T-cell (primary cell): ENCODE results near the gene RAB8B. TPM values are rescaled to one million over a fixed set of nuclear protein-coding genes. Genes with fewer than 3 reads are reported as not detected.

ENCODE experiments used
- ATAC-seq, 4 experiments: fragments of 200-7000 bp in 3 of 4; fragments of 150-1000 bp in 1 of 4; cut with Tn5 transposase; replicated peaks in 1 of 4; 1 replicate in 3 of 4; 2 replicates in 1 of 4; pipeline ENCODE4 v1.10.0; 2021; ENCODE audit warnings: moderate library complexity in 3 of 4, mild to moderate bottlenecking in 2 of 4, moderate number of reproducible peaks in 1 of 4
- CTCF ChIA-PET, 2 donors: fragments of 300-600 bp; sonication (Branson Sonifier 250); formaldehyde crosslinking; loops; one replicate each; lab custom pipeline; 2022; ENCODE audit warnings: antibody characterized with exemption in 2 of 2; lab: Charles Lee
- POLR2A ChIA-PET, 2 donors: fragments of 300-600 bp; sonication (Branson Sonifier 250); formaldehyde crosslinking; loops; one replicate each; lab custom pipeline; 2022; ENCODE audit warnings: antibody characterized with exemption in 2 of 2; lab: Charles Lee
- DNase-seq, 35 experiments: peaks; one replicate each; pipeline versions ENCODE4 v3.0.0 to v3.0.0-alpha.2; 2013 to 2023
- H3K27ac ChIP-seq: one replicate; pipeline ENCODE4 v1.5.1; 2013; ENCODE audit warnings: low read length
- H3K27me3 ChIP-seq, 2 experiments: replicated peaks in 1 of 2; 1 replicate in 1 of 2; 2 replicates in 1 of 2; pipeline versions ENCODE4 v1.6.1 to v1.7.0; 2013; ENCODE audit warnings: low read length in 1 of 2, mixed read lengths in 1 of 2; ENCODE audit not compliant: control insufficient read depth in 2 of 2, insufficient read depth in 2 of 2; ENCODE audit errors: extremely low read depth in 1 of 2
- H3K36me3 ChIP-seq, 2 donors: 1 replicate in 1 of 2; 2 replicates in 1 of 2; pipeline versions ENCODE4 v1.6.1 to v1.7.0; 2013; ENCODE audit warnings: low read length in 1 of 2; ENCODE audit not compliant: control insufficient read depth in 2 of 2, insufficient read depth in 1 of 2; ENCODE audit errors: extremely low read depth in 1 of 2
- H3K4me1 ChIP-seq, 2 experiments: 1 replicate in 1 of 2; 2 replicates in 1 of 2; pipeline versions ENCODE4 v1.6.1 to v1.7.0; 2013; ENCODE audit warnings: low read length in 2 of 2, mixed read lengths in 1 of 2; ENCODE audit not compliant: insufficient read depth in 2 of 2, control insufficient read depth in 1 of 2; ENCODE audit errors: extremely low read depth in 1 of 2
- H3K4me3 ChIP-seq, 2 donors: 1 replicate in 1 of 2; 2 replicates in 1 of 2; pipeline versions ENCODE4 v1.5.1 to v1.7.0; 2013; ENCODE audit warnings: mild to moderate bottlenecking in 2 of 2, low read length in 1 of 2, moderate library complexity in 1 of 2; ENCODE audit not compliant: control insufficient read depth in 1 of 2; ENCODE audit errors: extremely low read depth in 1 of 2
- H3K9me3 ChIP-seq: 2 replicates; pipeline ENCODE4 v1.7.0; 2013
- H3K27ac Mint-ChIP-seq, 2 donors: one replicate each; pipeline ENCODE4 v1.8.0; 2020 to 2021; ENCODE audit warnings: mild to moderate bottlenecking in 2 of 2, mixed read lengths in 2 of 2
- H3K27me3 Mint-ChIP-seq, 2 donors: one replicate each; pipeline ENCODE4 v1.8.0; 2021 to 2022; ENCODE audit warnings: mixed read lengths in 2 of 2
- H3K36me3 Mint-ChIP-seq: one replicate; pipeline ENCODE4 v1.8.0; 2021; ENCODE audit warnings: mixed read lengths
- H3K4me1 Mint-ChIP-seq, 3 donors: one replicate each; pipeline ENCODE4 v1.8.0; 2020 to 2022; ENCODE audit warnings: mixed read lengths in 3 of 3, mild to moderate bottlenecking in 1 of 3
- H3K4me3 Mint-ChIP-seq, 3 donors: one replicate each; pipeline ENCODE4 v1.8.0; 2020 to 2022; ENCODE audit warnings: mild to moderate bottlenecking in 3 of 3, mixed read lengths in 3 of 3, moderate library complexity in 3 of 3
- H3K9me3 Mint-ChIP-seq, 3 donors: one replicate each; pipeline ENCODE4 v1.8.0; 2020 to 2022; ENCODE audit warnings: mixed read lengths in 3 of 3
- WGBS: methylation state at CpG from one replicate; pipeline ENCODE4 v1.1.5; 2013; ENCODE audit warnings: missing lambda C conversion rate; ENCODE audit not compliant: insufficient coverage; 5-methylcytosine and 5-hydroxymethylcytosine counted together
- total RNA-seq, 35 experiments: library from RNA in 6 of 35; stranded (reverse) in 6 of 35; fragments of 120-200 nt in 1 of 35; gene quantifications; one replicate each; pipeline versions ENCODE4 v1.2.1 to v1.2.4 and lab custom pipeline; 2013 to 2026

Gene RAB8B
- 10 to 100 TPM; 52.2 to 66.7 (median 55.7) TPM for total RNA-seq
- total RNA-seq (2013), result 60.9 TPM
- 108 to 841 (median 194) reads per million in 29 experiments for total RNA-seq (lab: John Stamatoyannopoulos, UW)

DNA sequence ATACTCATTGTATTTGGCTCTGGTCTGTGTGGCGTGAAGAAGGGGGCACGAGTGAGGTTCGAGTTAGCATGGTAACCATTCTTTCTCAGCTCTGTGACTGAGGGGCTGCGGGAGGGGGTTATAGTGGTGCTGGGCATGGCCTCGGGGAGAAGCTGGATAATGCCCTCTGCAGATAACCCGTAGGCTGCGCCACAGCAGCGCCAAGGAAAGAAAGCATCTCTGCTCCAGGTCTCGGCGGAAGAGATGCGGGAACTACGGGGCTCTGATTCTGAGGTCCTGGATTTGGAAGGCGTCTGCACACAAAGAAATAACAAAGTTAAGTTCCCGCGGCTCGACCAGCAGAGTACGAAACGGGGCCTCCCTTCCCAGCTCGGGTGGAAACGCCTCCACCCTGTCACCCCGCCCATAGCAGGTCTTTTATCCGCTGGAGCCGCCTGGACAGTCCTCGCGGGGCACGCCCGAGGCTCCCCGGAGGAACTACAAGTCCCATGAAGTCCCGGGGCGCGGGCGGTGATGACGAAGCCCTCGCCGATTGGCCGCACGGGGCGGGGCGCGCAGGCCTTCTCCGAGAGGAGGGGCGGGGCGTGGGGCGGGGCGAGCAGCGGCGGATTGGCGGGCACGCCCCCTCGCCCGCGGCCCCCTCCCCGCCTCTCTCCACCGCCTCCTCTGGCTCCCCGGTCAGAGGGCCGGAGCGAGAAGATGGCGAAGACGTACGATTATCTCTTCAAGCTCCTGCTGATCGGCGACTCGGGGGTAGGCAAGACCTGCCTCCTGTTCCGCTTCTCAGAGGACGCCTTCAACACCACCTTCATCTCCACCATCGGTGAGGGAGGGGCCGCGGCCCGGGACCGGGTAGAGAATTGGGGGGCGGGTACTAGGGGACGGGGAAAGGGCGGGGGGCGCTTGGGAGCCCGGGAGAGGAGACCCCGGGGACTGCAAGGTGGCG is at the start of gene RAB8B:
RAB8B (plus strand) TSS at position 681 of the 946 bp plus-strand sequence; CDS start at position 700, 19 bp downstream.
- Mint-ChIP-seq H3K9me3 (no peaks in the 10 kb centered on the region), H3K27ac (peak within 1 kb of the TSS; percentile 93 to 95), H3K27me3 (no peaks in the 10 kb centered on the region), H3K4me1 (peaks cover 47 to 53% (median 50%) of the 10 kb centered on the region in 3 donors), H3K4me3 (peak within 1 kb of the TSS; percentile 92 to 97 (median 92)), H3K36me3 (no peaks in the 10 kb centered on the region)
- ChIA-PET POLR2A (interaction anchor here (0.7 kb wide), 2 partner anchors 43 to 77 kb away, joined by 3 to 5 read pairs; no protein-coding TSS in a partner anchor), CTCF (interaction anchor here in 1 of 2 donors (0.5 kb wide), 1 partner anchor 92 kb away, joined by 6 read pairs; no protein-coding TSS in a partner anchor)
- Histone ChIP-seq H3K27ac (peak within 1 kb of the TSS; percentile 95), H3K36me3 (no peaks in the 10 kb centered on the region), H3K4me1 (peaks cover 29 to 31% of the 10 kb centered on the region in 2 experiments), H3K27me3 (no peaks in the 10 kb centered on the region), H3K4me3 (peak within 1 kb of the TSS; percentile 88 to 93), H3K9me3 (no peaks in the 10 kb centered on the region)
- DNase-seq (peak; percentile 89 to 99 (median 95)), ATAC-seq (peak; percentile 75 to 87 (median 82))
- 1% methylated on average over 48 of the region's 77 CpGs for WGBS

DNA sequence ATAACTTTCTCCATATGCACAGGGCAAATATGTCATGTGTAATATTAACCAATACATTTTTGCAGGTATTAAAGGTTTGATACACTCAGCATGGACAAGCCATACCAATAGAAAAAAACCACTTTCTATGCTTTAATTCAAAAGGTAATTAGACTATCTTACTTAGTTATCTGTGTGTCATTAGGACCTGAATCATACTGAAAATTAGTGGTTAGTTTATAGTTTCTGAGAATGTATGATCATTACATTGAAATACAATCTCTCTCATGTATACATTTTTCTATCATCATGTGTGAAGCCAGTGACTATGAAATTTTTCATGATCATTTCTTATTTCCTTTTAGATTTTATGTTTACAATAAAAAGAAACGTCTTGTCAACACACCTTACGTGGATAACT is 48.5 kb upstream of the RAB8B start:
- POLR2A ChIA-PET, result no interaction called here
- H3K4me3 ChIP-seq, result no peak overlapping the region
- no peaks in the 10 kb centered on the region for H3K4me1 ChIP-seq
- CTCF ChIA-PET, result no interaction called here
- H3K36me3 ChIP-seq, result peaks cover 0 to 2% of the 10 kb centered on the region in 2 donors
- H3K9me3 ChIP-seq, result no peaks in the 10 kb centered on the region
- no peak overlapping the region for H3K27ac Mint-ChIP-seq
- DNase-seq (no peak), ATAC-seq (no peak)
- H3K27me3 Mint-ChIP-seq, result no peaks in the 10 kb centered on the region
- H3K4me3 Mint-ChIP-seq, result no peak overlapping the region
- no CpG with 5 or more reads among the region's 2 CpGs for WGBS
- no peaks in the 10 kb centered on the region for H3K27me3 ChIP-seq
- peaks cover 4 to 11% (median 6%) of the 10 kb centered on the region in 3 donors for H3K4me1 Mint-ChIP-seq
- H3K27ac ChIP-seq, result no peak overlapping the region
- H3K36me3 Mint-ChIP-seq, result peaks cover 31% of the 10 kb centered on the region
- H3K9me3 Mint-ChIP-seq, result no peaks in the 10 kb centered on the region

DNA sequence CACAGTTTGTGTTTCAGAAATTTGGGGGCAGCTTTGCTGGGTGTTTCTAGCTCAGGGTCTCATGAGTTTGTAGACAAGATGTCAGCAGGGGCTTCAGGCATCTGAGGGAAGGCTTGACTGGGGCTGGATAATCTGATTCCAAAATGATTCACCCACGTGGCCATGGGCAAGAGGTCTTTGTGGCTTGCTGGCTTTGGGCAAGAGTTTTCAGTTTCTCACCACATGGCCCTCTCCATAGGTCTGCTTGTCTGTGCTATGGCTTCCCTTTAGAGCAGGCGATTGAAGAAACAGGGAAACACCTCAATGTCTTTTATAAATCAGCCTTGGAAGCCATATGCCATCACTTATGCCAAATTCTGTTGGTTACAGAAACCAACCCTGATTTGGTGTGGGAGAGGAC is 44.0 kb upstream of the RAB8B start:
- ChIA-PET CTCF (no interaction called here), POLR2A (no interaction called here)
- H3K27ac ChIP-seq, result no peak overlapping the region
- no peak overlapping the region for H3K27ac Mint-ChIP-seq
- H3K36me3 ChIP-seq, result peaks cover 3 to 5% of the 10 kb centered on the region in 2 donors
- WGBS, result 83% methylated on average over 1 of the region's 2 CpGs
- peaks cover 6 to 18% (median 10%) of the 10 kb centered on the region in 3 donors for H3K4me1 Mint-ChIP-seq
- peaks cover 37% of the 10 kb centered on the region for H3K36me3 Mint-ChIP-seq
- H3K4me1 ChIP-seq, result no peaks in the 10 kb centered on the region
- no peaks in the 10 kb centered on the region for H3K27me3 Mint-ChIP-seq
- no peaks in the 10 kb centered on the region for H3K9me3 Mint-ChIP-seq
- ATAC-seq (no peak), DNase-seq (no peak)
- no peak overlapping the region for H3K4me3 ChIP-seq
- H3K4me3 Mint-ChIP-seq, result no peak overlapping the region
- H3K27me3 ChIP-seq, result no peaks in the 10 kb centered on the region
- H3K9me3 ChIP-seq, result no peaks in the 10 kb centered on the region

GRCh38 chr15:63146684-63147083 is 42.7 kb upstream of the RAB8B start:
- CTCF ChIA-PET, result interaction anchor here in 1 of 2 donors (0.7 kb wide), 1 partner anchor 8 kb away, joined by 4 read pairs; no protein-coding TSS in a partner anchor
- no peak overlapping the region for H3K27ac Mint-ChIP-seq
- no peak overlapping the region for H3K4me3 Mint-ChIP-seq
- no peak for ATAC-seq
- DNase-seq, result peak in 1 of 35 experiments; percentile 15
- WGBS, result 72% methylated on average over 3 of the region's 3 CpGs
- peaks cover 6 to 18% (median 10%) of the 10 kb centered on the region in 3 donors for H3K4me1 Mint-ChIP-seq
- peaks cover 3 to 5% of the 10 kb centered on the region in 2 donors for H3K36me3 ChIP-seq
- no peaks in the 10 kb centered on the region for H3K9me3 ChIP-seq
- no peaks in the 10 kb centered on the region for H3K27me3 Mint-ChIP-seq
- no peaks in the 10 kb centered on the region for H3K9me3 Mint-ChIP-seq
- POLR2A ChIA-PET, result interaction anchor here in 1 of 2 donors (0.6 kb wide), 1 partner anchor 352 kb away, joined by 3 read pairs; no protein-coding TSS in a partner anchor
- H3K4me1 ChIP-seq, result no peaks in the 10 kb centered on the region
- peaks cover 35% of the 10 kb centered on the region for H3K36me3 Mint-ChIP-seq
- H3K4me3 ChIP-seq, result no peak overlapping the region
- no peak overlapping the region for H3K27ac ChIP-seq
- H3K27me3 ChIP-seq, result no peaks in the 10 kb centered on the region

GRCh38 chr15:63151665-63152064 is 37.7 kb upstream of the RAB8B start:
- H3K27ac ChIP-seq, result no peak overlapping the region
- POLR2A ChIA-PET, result interaction anchor here in 1 of 2 donors (0.6 kb wide), 1 partner anchor 394 kb away, joined by 4 read pairs; no protein-coding TSS in a partner anchor
- H3K27me3 ChIP-seq, result no peaks in the 10 kb centered on the region
- no peak overlapping the region for H3K27ac Mint-ChIP-seq
- H3K36me3 ChIP-seq, result peaks cover 3 to 20% of the 10 kb centered on the region in 2 donors
- CTCF ChIA-PET, result no interaction called here
- peaks cover 0 to 7% of the 10 kb centered on the region in 2 experiments for H3K4me1 ChIP-seq
- H3K4me1 Mint-ChIP-seq, result peaks cover 20 to 32% (median 24%) of the 10 kb centered on the region in 3 donors
- no peaks in the 10 kb centered on the region for H3K9me3 ChIP-seq
- DNase-seq (no peak), ATAC-seq (no peak)
- WGBS, result 80% methylated on average over 1 of the region's 1 CpG
- H3K9me3 Mint-ChIP-seq, result no peaks in the 10 kb centered on the region
- no peak overlapping the region for H3K4me3 Mint-ChIP-seq
- no peaks in the 10 kb centered on the region for H3K27me3 Mint-ChIP-seq
- peaks cover 26% of the 10 kb centered on the region for H3K36me3 Mint-ChIP-seq
- no peak overlapping the region for H3K4me3 ChIP-seq

DNA sequence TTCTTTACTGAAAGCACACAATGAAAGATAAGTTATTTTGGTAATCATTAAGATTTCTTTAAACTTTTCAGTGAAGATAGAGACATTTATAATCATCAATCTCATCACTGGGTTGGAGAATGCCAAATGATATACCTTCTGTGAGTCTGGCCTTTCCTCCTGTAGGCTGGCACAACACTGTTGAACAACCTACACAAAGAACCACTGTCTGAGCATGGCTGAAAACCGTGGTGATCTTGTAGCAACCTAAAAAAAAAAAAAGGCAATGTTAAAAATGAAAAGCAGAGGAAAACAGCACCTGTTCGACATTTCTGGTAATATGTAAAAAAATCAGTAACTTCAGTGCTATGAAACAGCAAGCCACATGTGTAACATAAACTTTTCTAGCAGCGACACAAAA is 33.9 kb upstream of the RAB8B start:
- POLR2A ChIA-PET, result interaction anchor here (0.6 kb wide), 3 partner anchors 37 to 121 kb away, joined by 3 to 6 read pairs (median 6); no protein-coding TSS in a partner anchor
- ATAC-seq, result no peak

More for the DNA sequence above, 33.9 kb upstream of the RAB8B start:
- Histone ChIP-seq H3K4me1 (peaks cover 9 to 11% of the 10 kb centered on the region in 2 experiments), H3K36me3 (peaks cover 0 to 18% of the 10 kb centered on the region in 2 donors), H3K27me3 (no peaks in the 10 kb centered on the region), H3K27ac (no peak overlapping the region), H3K9me3 (no peaks in the 10 kb centered on the region), H3K4me3 (no peak overlapping the region)
- Mint-ChIP-seq H3K27ac (peak overlapping the region in 1 of 2 donors; percentile 55), H3K27me3 (no peaks in the 10 kb centered on the region), H3K4me1 (peaks cover 17 to 29% (median 22%) of the 10 kb centered on the region in 3 donors), H3K36me3 (peaks cover 15% of the 10 kb centered on the region), H3K9me3 (no peaks in the 10 kb centered on the region), H3K4me3 (peak overlapping the region; percentile 97 to 100 (median 100))
- WGBS, result no CpG with 5 or more reads among the region's 3 CpGs
- no peak for DNase-seq
- CTCF ChIA-PET, result interaction anchor here (0.7 to 0.9 kb wide), 2 partner anchors 17 to 24 kb away, joined by 3 read pairs; no protein-coding TSS in a partner anchor
